ENCODE data around the gene JAK1.
A peak's percentile ranks its signal among the peaks of the same experiment; 100 is the strongest.

The JAK1 gene

GRCh38 chr1:64966158-64966971, at the start of gene JAK1:
JAK1 (minus strand) TSS chr1:64966549; CDS start chr1:64886264, 80,285 bp downstream.
- Histone ChIP-seq H3K9me3 (ENCODE audit: control insufficient read depth in 2 of 2, low read length in 2 of 2) (no peaks in the 10 kb centered on the region), H3K36me3 (ENCODE audit: control insufficient read depth in 2 of 2, insufficient read depth in 2 of 2, low read length in 2 of 2) (no peaks in the 10 kb centered on the region), H3K27me3 (ENCODE audit: control insufficient read depth in 1 of 2, insufficient read depth in 2 of 2, low read length in 2 of 2) (no peaks in the 10 kb centered on the region), H3K27ac (ENCODE audit: low read length) (peak within 1 kb of the TSS; percentile 85), H3K4me1 (ENCODE audit: control insufficient read depth, insufficient read depth, low read length) (peaks cover 18% of the 10 kb centered on the region), H3K4me3 (ENCODE audit: low read length in 2 of 2) (peak within 1 kb of the TSS; percentile 89 to 91), H3K9ac (ENCODE audit: low read length in 2 of 2) (peak within 1 kb of the TSS; percentile 93 to 94)

GRCh38 chr1:65014321-65014720, 48.0 kb upstream of the JAK1 start:
- Histone ChIP-seq H3K36me3 (ENCODE audit: control insufficient read depth in 2 of 2, insufficient read depth in 2 of 2, low read length in 2 of 2) (no peaks in the 10 kb centered on the region), H3K4me1 (ENCODE audit: control insufficient read depth, insufficient read depth, low read length) (no peaks in the 10 kb centered on the region), H3K27me3 (ENCODE audit: control insufficient read depth in 1 of 2, insufficient read depth in 2 of 2, low read length in 2 of 2) (no peaks in the 10 kb centered on the region), H3K4me3 (ENCODE audit: low read length in 2 of 2) (no peak overlapping the region), H3K9ac (ENCODE audit: low read length in 2 of 2) (no peak overlapping the region), H3K9me3 (ENCODE audit: control insufficient read depth in 2 of 2, low read length in 2 of 2) (no peaks in the 10 kb centered on the region), H3K27ac (ENCODE audit: low read length) (no peak overlapping the region)

- Histone ChIP-seq H3K9ac (ENCODE audit: low read length in 2 of 2) (no peak overlapping the region), H3K4me3 (ENCODE audit: low read length in 2 of 2) (no peak overlapping the region), H3K27me3 (ENCODE audit: control insufficient read depth in 1 of 2, insufficient read depth in 2 of 2, low read length in 2 of 2) (no peaks in the 10 kb centered on the region), H3K36me3 (ENCODE audit: control insufficient read depth in 2 of 2, insufficient read depth in 2 of 2, low read length in 2 of 2) (no peaks in the 10 kb centered on the region), H3K27ac (ENCODE audit: low read length) (no peak overlapping the region), H3K9me3 (ENCODE audit: control insufficient read depth in 2 of 2, low read length in 2 of 2) (no peaks in the 10 kb centered on the region), H3K4me1 (ENCODE audit: control insufficient read depth, insufficient read depth, low read length) (no peaks in the 10 kb centered on the region)
Measured at GRCh38 chr1:65011983-65012382, 45.6 kb upstream of the JAK1 start.

- H3K36me3 ChIP-seq (ENCODE audit: control insufficient read depth in 2 of 2, insufficient read depth in 2 of 2, low read length in 2 of 2) = no peaks in the 10 kb centered on the region
- no peaks in the 10 kb centered on the region for H3K4me1 ChIP-seq (ENCODE audit: control insufficient read depth, insufficient read depth, low read length)
- no peaks in the 10 kb centered on the region for H3K9me3 ChIP-seq (ENCODE audit: control insufficient read depth in 2 of 2, low read length in 2 of 2)
- H3K9ac ChIP-seq (ENCODE audit: low read length in 2 of 2) = no peak overlapping the region
- no peaks in the 10 kb centered on the region for H3K27me3 ChIP-seq (ENCODE audit: control insufficient read depth in 1 of 2, insufficient read depth in 2 of 2, low read length in 2 of 2)
- no peak overlapping the region for H3K27ac ChIP-seq (ENCODE audit: low read length)
- no peak overlapping the region for H3K4me3 ChIP-seq (ENCODE audit: low read length in 2 of 2)
Measured at GRCh38 chr1:65009724-65010420, 43.5 kb upstream of the JAK1 start.

GRCh38 chr1:65009176-65009575, 42.8 kb upstream of the JAK1 start:
- Histone ChIP-seq H3K27me3 (ENCODE audit: control insufficient read depth in 1 of 2, insufficient read depth in 2 of 2, low read length in 2 of 2) (no peaks in the 10 kb centered on the region), H3K9me3 (ENCODE audit: control insufficient read depth in 2 of 2, low read length in 2 of 2) (no peaks in the 10 kb centered on the region)

GRCh38 chr1:65006806-65007205, 40.5 kb upstream of the JAK1 start:
- Histone ChIP-seq H3K4me1 (ENCODE audit: control insufficient read depth, insufficient read depth, low read length) (peaks cover 7% of the 10 kb centered on the region), H3K9ac (ENCODE audit: low read length in 2 of 2) (no peak overlapping the region), H3K27me3 (ENCODE audit: control insufficient read depth in 1 of 2, insufficient read depth in 2 of 2, low read length in 2 of 2) (no peaks in the 10 kb centered on the region), H3K4me3 (ENCODE audit: low read length in 2 of 2) (no peak overlapping the region), H3K9me3 (ENCODE audit: control insufficient read depth in 2 of 2, low read length in 2 of 2) (no peaks in the 10 kb centered on the region), H3K36me3 (ENCODE audit: control insufficient read depth in 2 of 2, insufficient read depth in 2 of 2, low read length in 2 of 2) (no peaks in the 10 kb centered on the region), H3K27ac (ENCODE audit: low read length) (no peak overlapping the region)

More at GRCh38 chr1:65009176-65009575, 42.8 kb upstream of the JAK1 start:
- Histone ChIP-seq H3K27ac (ENCODE audit: low read length) (no peak overlapping the region), H3K4me3 (ENCODE audit: low read length in 2 of 2) (no peak overlapping the region), H3K36me3 (ENCODE audit: control insufficient read depth in 2 of 2, insufficient read depth in 2 of 2, low read length in 2 of 2) (no peaks in the 10 kb centered on the region), H3K4me1 (ENCODE audit: control insufficient read depth, insufficient read depth, low read length) (no peaks in the 10 kb centered on the region), H3K9ac (ENCODE audit: low read length in 2 of 2) (no peak overlapping the region)

- H3K27ac ChIP-seq (ENCODE audit: low read length) = peak overlapping the region; percentile 86
- H3K9ac ChIP-seq (ENCODE audit: low read length in 2 of 2) = peak overlapping the region; percentile 78 to 84
Measured at GRCh38 chr1:65003316-65003664, 36.9 kb upstream of the JAK1 start.

GRCh38 chr1:65002508-65003315, 36.4 kb upstream of the JAK1 start:
- H3K9me3 ChIP-seq (ENCODE audit: control insufficient read depth in 2 of 2, low read length in 2 of 2) = no peaks in the 10 kb centered on the region
- no peaks in the 10 kb centered on the region for H3K27me3 ChIP-seq (ENCODE audit: control insufficient read depth in 1 of 2, insufficient read depth in 2 of 2, low read length in 2 of 2)
- no peaks in the 10 kb centered on the region for H3K36me3 ChIP-seq (ENCODE audit: control insufficient read depth in 2 of 2, insufficient read depth in 2 of 2, low read length in 2 of 2)
- H3K27ac ChIP-seq (ENCODE audit: low read length) = peak overlapping the region; percentile 86
- peaks cover 8% of the 10 kb centered on the region for H3K4me1 ChIP-seq (ENCODE audit: control insufficient read depth, insufficient read depth, low read length)
- peak overlapping the region; percentile 70 to 76 for H3K4me3 ChIP-seq (ENCODE audit: low read length in 2 of 2)
- H3K9ac ChIP-seq (ENCODE audit: low read length in 2 of 2) = peak overlapping the region; percentile 83 to 84

More at GRCh38 chr1:65003316-65003664, 36.9 kb upstream of the JAK1 start:
- H3K4me1 ChIP-seq (ENCODE audit: control insufficient read depth, insufficient read depth, low read length) = peaks cover 8% of the 10 kb centered on the region
- no peaks in the 10 kb centered on the region for H3K9me3 ChIP-seq (ENCODE audit: control insufficient read depth in 2 of 2, low read length in 2 of 2)
- H3K36me3 ChIP-seq (ENCODE audit: control insufficient read depth in 2 of 2, insufficient read depth in 2 of 2, low read length in 2 of 2) = no peaks in the 10 kb centered on the region
- H3K27me3 ChIP-seq (ENCODE audit: control insufficient read depth in 1 of 2, insufficient read depth in 2 of 2, low read length in 2 of 2) = no peaks in the 10 kb centered on the region
- H3K4me3 ChIP-seq (ENCODE audit: low read length in 2 of 2) = peak overlapping the region; percentile 70 to 76

- Histone ChIP-seq H3K4me3 (ENCODE audit: low read length in 2 of 2) (peak overlapping the region; percentile 70 to 76), H3K9ac (ENCODE audit: low read length in 2 of 2) (peak overlapping the region; percentile 83 to 84), H3K4me1 (ENCODE audit: control insufficient read depth, insufficient read depth, low read length) (peaks cover 8% of the 10 kb centered on the region), H3K27ac (ENCODE audit: low read length) (peak overlapping the region; percentile 86), H3K9me3 (ENCODE audit: control insufficient read depth in 2 of 2, low read length in 2 of 2) (no peaks in the 10 kb centered on the region), H3K27me3 (ENCODE audit: control insufficient read depth in 1 of 2, insufficient read depth in 2 of 2, low read length in 2 of 2) (no peaks in the 10 kb centered on the region), H3K36me3 (ENCODE audit: control insufficient read depth in 2 of 2, insufficient read depth in 2 of 2, low read length in 2 of 2) (no peaks in the 10 kb centered on the region)
Measured at GRCh38 chr1:65002156-65002507, 35.8 kb upstream of the JAK1 start.

GRCh38 chr1:65001231-65001792, 35.0 kb upstream of the JAK1 start:
- peak overlapping the region; percentile 86 for H3K27ac ChIP-seq (ENCODE audit: low read length)
- H3K36me3 ChIP-seq (ENCODE audit: control insufficient read depth in 2 of 2, insufficient read depth in 2 of 2, low read length in 2 of 2) = no peaks in the 10 kb centered on the region
- H3K4me3 ChIP-seq (ENCODE audit: low read length in 2 of 2) = peak overlapping the region in 1 of 2 donors; percentile 76
- no peaks in the 10 kb centered on the region for H3K9me3 ChIP-seq (ENCODE audit: control insufficient read depth in 2 of 2, low read length in 2 of 2)
- no peak overlapping the region for H3K9ac ChIP-seq (ENCODE audit: low read length in 2 of 2)
- no peaks in the 10 kb centered on the region for H3K27me3 ChIP-seq (ENCODE audit: control insufficient read depth in 1 of 2, insufficient read depth in 2 of 2, low read length in 2 of 2)
- H3K4me1 ChIP-seq (ENCODE audit: control insufficient read depth, insufficient read depth, low read length) = peaks cover 8% of the 10 kb centered on the region
